Fibroblast of mammary gland (primary cell): Measurements from ENCODE around the gene ZNF480.
"Not testable (repeated sequence)": the region's sequence is repeated elsewhere in the genome, so short reads cannot be mapped to it uniquely, and the experiment has no call there.

Source experiments
- DNase-seq: peaks from one replicate; pipeline ENCODE4 v3.0.0-alpha.2; 2010; ENCODE audit warnings: low read depth
- H3K4me3 ChIP-seq: 2 replicates; pipeline ENCODE4 v1.5.1; 2011; ENCODE audit warnings: low read depth, mild to moderate bottlenecking, low read length, moderate library complexity; ENCODE audit not compliant: control insufficient read depth
- TF ChIP-seq, protein P1 (sequence below): conservative IDR thresholded peaks from 2 replicates; pipeline ENCODE4 v1.5.1; 2011; ENCODE audit warnings: low read depth, low read length, inconsistent platforms; ENCODE audit not compliant: control insufficient read depth, insufficient read depth

ZNF480 gene

DNA sequence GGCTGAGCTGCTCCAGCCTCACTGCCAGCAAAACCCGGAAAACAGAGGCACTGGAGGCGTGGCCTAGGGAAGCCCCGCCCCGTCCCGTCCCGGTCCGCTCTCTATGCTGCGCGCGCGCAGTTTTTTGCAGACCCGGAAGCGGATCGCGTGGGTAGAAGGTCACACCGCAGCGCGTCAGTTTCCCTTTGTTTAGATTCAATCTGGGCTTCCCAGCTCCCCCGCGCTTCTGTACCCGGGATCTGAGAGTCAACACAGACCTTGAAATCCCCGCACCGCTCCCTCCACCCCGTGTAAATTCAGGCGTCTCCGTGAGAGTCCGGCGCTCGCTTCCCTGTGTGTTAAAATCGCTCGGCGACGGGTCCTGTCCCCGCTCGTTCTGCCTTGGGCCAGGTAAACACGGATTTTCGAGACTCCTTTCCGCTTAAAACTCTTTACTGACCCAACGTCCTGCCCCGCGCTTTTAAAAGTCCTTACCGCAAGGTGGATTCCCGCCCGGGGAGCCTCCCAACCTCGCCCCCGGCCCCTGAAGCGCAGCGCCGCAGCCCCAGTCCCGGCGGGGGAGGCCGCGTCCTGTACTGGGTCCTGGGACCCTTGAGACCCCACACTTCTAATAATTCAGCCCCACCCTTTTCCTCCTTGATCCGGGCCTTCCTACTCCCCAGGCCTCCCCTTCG, 39.3 kb downstream of the ZNF480 start, which contains the start of gene ZNF610:
TSS of gene ZNF610 (plus strand) at position 127 of the 674 bp plus-strand sequence. CDS start 12,930 bp downstream, outside the sequence.
- TF ChIP-seq, protein P1, sequence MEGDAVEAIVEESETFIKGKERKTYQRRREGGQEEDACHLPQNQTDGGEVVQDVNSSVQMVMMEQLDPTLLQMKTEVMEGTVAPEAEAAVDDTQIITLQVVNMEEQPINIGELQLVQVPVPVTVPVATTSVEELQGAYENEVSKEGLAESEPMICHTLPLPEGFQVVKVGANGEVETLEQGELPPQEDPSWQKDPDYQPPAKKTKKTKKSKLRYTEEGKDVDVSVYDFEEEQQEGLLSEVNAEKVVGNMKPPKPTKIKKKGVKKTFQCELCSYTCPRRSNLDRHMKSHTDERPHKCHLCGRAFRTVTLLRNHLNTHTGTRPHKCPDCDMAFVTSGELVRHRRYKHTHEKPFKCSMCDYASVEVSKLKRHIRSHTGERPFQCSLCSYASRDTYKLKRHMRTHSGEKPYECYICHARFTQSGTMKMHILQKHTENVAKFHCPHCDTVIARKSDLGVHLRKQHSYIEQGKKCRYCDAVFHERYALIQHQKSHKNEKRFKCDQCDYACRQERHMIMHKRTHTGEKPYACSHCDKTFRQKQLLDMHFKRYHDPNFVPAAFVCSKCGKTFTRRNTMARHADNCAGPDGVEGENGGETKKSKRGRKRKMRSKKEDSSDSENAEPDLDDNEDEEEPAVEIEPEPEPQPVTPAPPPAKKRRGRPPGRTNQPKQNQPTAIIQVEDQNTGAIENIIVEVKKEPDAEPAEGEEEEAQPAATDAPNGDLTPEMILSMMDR = no peak
- H3K4me3 ChIP-seq = peak within 1 kb of the TSS; percentile 81
- peak; percentile 75 for DNase-seq

DNA sequence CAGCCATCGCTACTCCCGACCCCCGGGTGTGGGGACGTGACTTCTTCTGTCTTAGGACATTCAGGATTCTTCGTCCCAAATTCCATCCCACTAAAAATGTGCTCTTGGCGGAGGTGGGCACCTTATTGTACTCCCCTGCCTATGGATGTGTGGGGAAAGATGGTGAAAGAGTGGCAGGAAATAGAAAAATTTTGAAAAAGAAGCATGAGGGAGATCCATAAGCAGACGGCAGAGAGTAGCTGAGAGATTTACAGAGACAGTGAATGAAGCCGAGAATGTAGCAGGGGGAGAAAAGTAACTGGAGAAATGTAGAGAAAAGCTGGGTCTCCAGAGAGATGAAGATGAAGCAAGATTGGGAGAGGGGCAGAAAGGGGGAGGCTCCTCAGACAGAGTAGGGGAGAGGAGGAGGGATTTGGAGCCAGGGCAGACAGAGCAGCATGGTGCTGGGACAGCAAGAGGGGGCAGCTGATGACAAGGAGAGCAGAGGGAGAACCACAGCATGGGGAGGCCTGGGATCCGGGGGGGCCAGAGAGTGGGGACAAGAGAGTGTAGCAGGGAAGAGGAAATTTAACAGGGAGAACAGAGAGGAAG, 39.9 kb downstream of the ZNF480 start:
- peak; percentile 9 for DNase-seq
- TF ChIP-seq, protein P1 = no peak
- peak overlapping the region; percentile 81 for H3K4me3 ChIP-seq

DNA sequence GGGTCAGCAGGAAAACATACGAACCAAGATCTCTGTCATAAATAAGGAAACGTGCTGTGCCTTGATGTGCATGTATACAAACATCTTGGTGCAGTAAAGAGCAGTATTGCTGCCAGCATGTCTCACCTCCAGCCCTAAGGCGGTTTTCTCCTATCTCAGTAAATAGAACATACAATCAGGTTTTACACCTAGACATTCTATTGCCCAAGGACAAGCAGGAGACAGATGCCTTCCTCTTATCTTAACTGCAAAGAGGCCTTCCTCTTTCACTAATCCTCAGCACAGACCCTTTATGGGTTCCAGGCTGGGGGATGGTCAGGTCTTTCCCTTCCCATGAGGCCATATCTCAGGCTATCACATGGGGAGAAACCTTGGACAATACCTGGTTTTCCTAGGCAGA, 42.1 kb downstream of the ZNF480 start:
- not testable (repeated sequence) for DNase-seq, H3K4me3 ChIP-seq

DNA sequence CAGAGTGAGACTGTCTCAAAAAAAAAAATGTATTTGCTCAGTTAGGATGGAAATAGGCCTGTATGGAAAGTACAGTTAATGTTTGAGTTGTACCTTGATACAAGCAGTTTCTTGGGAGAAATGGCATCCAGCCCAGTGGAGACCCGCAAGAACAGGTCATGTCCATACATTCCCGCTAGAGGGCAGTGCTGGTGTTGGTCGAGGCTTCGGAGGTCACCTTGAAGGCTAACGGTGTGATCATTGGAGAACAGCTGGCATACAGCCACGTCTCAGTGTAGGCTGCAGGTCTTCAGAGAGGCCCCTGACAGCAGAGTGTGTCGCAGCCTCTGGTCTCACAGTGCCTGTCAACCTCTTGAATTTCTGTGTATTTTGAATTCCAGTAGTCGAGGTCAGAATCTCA, 46.6 kb downstream of the ZNF480 start:
- peak; percentile 31 for DNase-seq
- TF ChIP-seq, protein P1 = peak; percentile 36
- H3K4me3 ChIP-seq = no peak overlapping the region

DNA sequence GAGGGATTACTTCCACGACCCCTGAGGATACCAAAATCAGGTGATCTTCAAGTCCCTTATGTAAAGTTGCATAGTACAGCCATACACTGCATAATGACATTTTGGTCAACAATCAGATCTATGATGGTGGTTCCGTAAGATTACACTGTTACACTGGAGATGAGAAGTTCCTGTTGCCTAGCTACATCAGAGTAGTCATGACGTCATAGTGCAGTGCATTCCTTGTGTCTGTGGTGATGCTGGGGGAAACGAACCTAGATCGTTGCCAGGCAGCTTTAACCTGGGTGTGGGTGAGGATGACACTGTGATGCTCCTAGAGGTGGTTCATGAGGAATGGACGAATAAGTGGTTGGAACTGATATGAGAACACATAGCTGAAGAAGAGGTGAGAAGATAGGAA, 48.2 kb downstream of the ZNF480 start:
- H3K4me3 ChIP-seq = no peak overlapping the region
- TF ChIP-seq, protein P1 = no peak
- no peak for DNase-seq

DNA sequence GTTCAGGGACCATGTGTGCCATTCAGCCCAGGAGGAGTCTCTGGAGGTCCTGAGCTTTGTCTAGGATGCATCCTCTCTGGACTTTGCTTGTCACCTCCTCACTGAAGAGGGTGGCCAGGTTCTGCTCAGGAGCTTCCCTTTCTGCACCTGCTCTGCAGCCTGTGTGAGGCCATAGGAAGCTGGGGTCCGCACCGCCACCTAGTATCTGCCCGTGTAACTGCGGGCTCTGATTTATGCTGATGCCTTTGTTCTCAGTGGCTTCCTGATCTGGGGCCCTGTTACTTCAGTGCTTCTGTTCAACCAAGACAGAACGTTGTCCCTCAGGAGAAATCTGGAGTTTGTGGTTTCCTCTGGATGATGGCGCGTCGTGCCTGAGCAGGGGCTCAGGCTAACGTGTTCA, 54.5 kb downstream of the ZNF480 start:
- DNase-seq = no peak
- TF ChIP-seq, protein P1 = no peak
- H3K4me3 ChIP-seq = no peak overlapping the region

DNA sequence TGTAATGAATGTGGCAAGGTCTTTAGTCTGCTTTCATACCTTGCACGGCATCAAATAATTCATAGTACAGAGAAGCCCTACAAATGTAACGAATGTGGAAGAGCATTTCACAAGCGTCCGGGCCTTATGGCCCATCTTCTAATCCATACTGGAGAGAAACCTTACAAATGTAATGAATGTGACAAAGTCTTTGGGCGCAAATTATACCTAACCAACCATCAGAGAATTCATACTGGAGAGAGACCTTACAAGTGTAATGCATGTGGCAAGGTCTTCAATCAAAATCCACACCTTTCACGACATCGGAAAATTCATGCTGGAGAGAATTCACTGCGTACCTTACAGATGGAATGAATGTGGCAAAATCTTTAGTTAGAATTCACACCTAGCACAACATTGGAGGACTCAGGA, 69.5 kb downstream of the ZNF480 start:
- TF ChIP-seq, protein P1 = no peak
- H3K4me3 ChIP-seq = no peak overlapping the region

More for the DNA sequence above, 69.5 kb downstream of the ZNF480 start:
- no peak for DNase-seq
